Stimulated activated CD4-positive, alpha-beta T cell treated with anti-CD3 and anti-CD28 coated beads, Interleukin-2, amount 100 ng/mL, for 24 hours (primary cell): ENCODE data around the gene GAL3ST3.
"Not testable (repeated sequence)": the region's sequence is repeated elsewhere in the genome, so short reads cannot be mapped to it uniquely, and the experiment has no call there.

Experiments used
- DNase-seq, 2 donors: peaks; one replicate each; pipeline ENCODE4 v3.0.0-alpha.2; 2020

The GAL3ST3 gene

GRCh38 chr11:66042996-66043906 lies 5.7 kb downstream of the GAL3ST3 start:
- DNase-seq = no peak

- DNase-seq = no peak
These were observed 6.5 kb downstream of the GAL3ST3 start for GRCh38 chr11:66042227-66042995.

- DNase-seq = no peak
These were observed 9.2 kb downstream of the GAL3ST3 start for GRCh38 chr11:66039765-66040164.

- no peak for DNase-seq
These were observed 11.6 kb downstream of the GAL3ST3 start for GRCh38 chr11:66037327-66037726.

- no peak for DNase-seq
These were observed 12.6 kb downstream of the GAL3ST3 start for GRCh38 chr11:66036334-66036710.

- no peak for DNase-seq
These were observed 13.2 kb downstream of the GAL3ST3 start for GRCh38 chr11:66035653-66036333.

- no peak for DNase-seq
These were observed 15.8 kb downstream of the GAL3ST3 start for GRCh38 chr11:66032957-66033735.

GRCh38 chr11:66026017-66026529 lies 22.9 kb downstream of the GAL3ST3 start, which contains the start of gene CATSPER1:
Gene CATSPER1 (minus strand): TSS chr11:66026479. CDS start chr11:66026379, 100 bp downstream.
- no peak for DNase-seq

- not testable (repeated sequence) for DNase-seq
These were observed 25.8 kb downstream of the GAL3ST3 start for GRCh38 chr11:66023186-66023440.

- DNase-seq = peak; percentile 88 to 89
These were observed 26.4 kb downstream of the GAL3ST3 start for GRCh38 chr11:66022401-66023185.

GRCh38 chr11:66020618-66021357 lies 28.2 kb downstream of the GAL3ST3 start:
- no peak for DNase-seq

- DNase-seq = no peak
These were observed 28.7 kb downstream of the GAL3ST3 start for GRCh38 chr11:66020212-66020611.

- no peak for DNase-seq
These were observed 31.6 kb downstream of the GAL3ST3 start for GRCh38 chr11:66017321-66017720.

GRCh38 chr11:66016793-66017177 lies 32.2 kb downstream of the GAL3ST3 start:
- DNase-seq = no peak

GRCh38 chr11:66015936-66016792 lies 32.8 kb downstream of the GAL3ST3 start:
- DNase-seq = no peak

- no peak for DNase-seq
These were observed 33.5 kb downstream of the GAL3ST3 start for GRCh38 chr11:66015454-66015881.

- no peak for DNase-seq
These were observed 34.0 kb downstream of the GAL3ST3 start for GRCh38 chr11:66014804-66015453.

GRCh38 chr11:66013762-66014100 lies 35.2 kb downstream of the GAL3ST3 start:
- DNase-seq = no peak
